Endodermal cell (in vitro differentiated cells): ENCODE measurements around the gene ABCC1. TPM values are rescaled to one million over a fixed set of nuclear protein-coding genes. Genes with fewer than 3 reads are reported as not detected.

Source experiments
- DNase-seq: peaks from one replicate; pipeline ENCODE4 v3.0.0-alpha.2; 2017
- H3K27ac ChIP-seq: 2 replicates; pipeline ENCODE4 v1.5.1; 2013; ENCODE audit warnings: mild to moderate bottlenecking, low read depth, low read length, moderate library complexity
- H3K27me3 ChIP-seq: 2 replicates; pipeline ENCODE4 v1.6.1; 2013; ENCODE audit warnings: mild to moderate bottlenecking, low read length, moderate library complexity; ENCODE audit not compliant: insufficient read depth, control insufficient read depth, poor library complexity, severe bottlenecking
- H3K36me3 ChIP-seq: 2 replicates; pipeline ENCODE4 v1.7.0; 2013; ENCODE audit warnings: mild to moderate bottlenecking, low read length, moderate library complexity; ENCODE audit not compliant: control insufficient read depth, insufficient read depth
- H3K4me1 ChIP-seq: one replicate; pipeline ENCODE4 v1.7.0; 2013; ENCODE audit warnings: low read length; ENCODE audit not compliant: control insufficient read depth, insufficient read depth
- H3K4me3 ChIP-seq: 2 replicates; pipeline ENCODE4 v1.5.1; 2013; ENCODE audit warnings: mild to moderate bottlenecking, low read length, moderate library complexity
- H3K9ac ChIP-seq: 2 replicates; pipeline ENCODE4 v1.6.1; 2013; ENCODE audit warnings: mild to moderate bottlenecking, low read length, moderate library complexity; ENCODE audit not compliant: poor library complexity, severe bottlenecking; ENCODE audit errors: extremely low read depth
- H3K9me3 ChIP-seq: 2 replicates; pipeline ENCODE4 v1.6.1; 2013; ENCODE audit warnings: mild to moderate bottlenecking, low read length, moderate library complexity; ENCODE audit not compliant: control insufficient read depth
- H3K27ac Mint-ChIP-seq: 2 replicates; pipeline ENCODE4 v1.8.0; 2020; ENCODE audit warnings: mixed read lengths
- H3K27me3 Mint-ChIP-seq: 2 replicates; pipeline ENCODE4 v1.8.0; 2021; ENCODE audit warnings: mild to moderate bottlenecking, mixed read lengths; ENCODE audit not compliant: insufficient read depth
- H3K36me3 Mint-ChIP-seq: 2 replicates; pipeline ENCODE4 v1.8.0; 2020; ENCODE audit warnings: low read depth, mixed read lengths
- H3K4me1 Mint-ChIP-seq: 2 replicates; pipeline ENCODE4 v1.8.0; 2020; ENCODE audit warnings: mixed read lengths
- H3K4me3 Mint-ChIP-seq: 2 replicates; pipeline ENCODE4 v1.8.0; 2020; ENCODE audit warnings: mild to moderate bottlenecking, moderate library complexity, mixed read lengths
- H3K9me3 Mint-ChIP-seq: 2 replicates; pipeline ENCODE4 v1.8.0; 2020; ENCODE audit warnings: mild to moderate bottlenecking, mixed read lengths
- CTCF ChIP-seq: fragments of 200-600 bp; sonication (generic); conservative IDR thresholded peaks from 2 replicates; pipeline ENCODE4 v1.5.0; 2021; ENCODE audit warnings: antibody characterized with exemption, mild to moderate bottlenecking
- WGBS, 2 experiments: methylation state at CpG; one replicate each; pipeline versions ENCODE4 v1.1.5 to v1.1.7; 2013; ENCODE audit warnings: missing lambda C conversion rate in 2 of 2, mixed read lengths in 1 of 2; ENCODE audit not compliant: insufficient coverage in 1 of 2, insufficient read length in 1 of 2; 5-methylcytosine and 5-hydroxymethylcytosine counted together
- total RNA-seq, 2 donors: library from RNA; stranded (reverse); fragmentation: NEBNext Ultra II Directional in 1 of 2; extraction: Animal tissue kit (Norgen Biotek cat#: 25700) in 1 of 2; gene quantifications; 2 replicates in 1 of 2; 3 replicates in 1 of 2; pipeline ENCODE4 v1.2.1, GENCODE V29; 2021

ABCC1 gene
- total RNA-seq, 2 donors from 2014 or later, result 47.1 to 51.2 TPM

GRCh38 chr16:16148755-16149154, 199.3 kb downstream of the ABCC1 start:
- Mint-ChIP-seq H3K27ac (peak overlapping the region; percentile 64), H3K36me3 (peaks cover 15% of the 10 kb centered on the region), H3K27me3 (no peaks in the 10 kb centered on the region), H3K9me3 (no peaks in the 10 kb centered on the region), H3K4me1 (no peaks in the 10 kb centered on the region), H3K4me3 (no peak overlapping the region)
- Histone ChIP-seq H3K4me3 (no peak overlapping the region), H3K36me3 (peaks cover 5% of the 10 kb centered on the region), H3K9ac (no peak overlapping the region), H3K9me3 (no peaks in the 10 kb centered on the region), H3K4me1 (no peaks in the 10 kb centered on the region), H3K27me3 (no peaks in the 10 kb centered on the region), H3K27ac (no peak overlapping the region)
- TF ChIP-seq CTCF, result no peak
- WGBS, 2 experiments, result 91 to 95% methylated on average over 7 to 9 of the region's 9 CpGs
- no peak for DNase-seq

- Mint-ChIP-seq H3K4me3 (no peak overlapping the region), H3K27me3 (no peaks in the 10 kb centered on the region), H3K27ac (no peak overlapping the region), H3K9me3 (no peaks in the 10 kb centered on the region), H3K4me1 (no peaks in the 10 kb centered on the region), H3K36me3 (peaks cover 8% of the 10 kb centered on the region)
- Histone ChIP-seq H3K4me3 (no peak overlapping the region), H3K9ac (no peak overlapping the region), H3K9me3 (no peaks in the 10 kb centered on the region), H3K27ac (no peak overlapping the region), H3K36me3 (no peaks in the 10 kb centered on the region), H3K4me1 (no peaks in the 10 kb centered on the region), H3K27me3 (no peaks in the 10 kb centered on the region)
- DNase-seq, result no peak
- 92% methylated on average over 10 of the region's 10 CpGs for WGBS, 2 experiments
- TF ChIP-seq CTCF, result no peak
Observed at GRCh38 chr16:16149710-16150116, 200.3 kb downstream of the ABCC1 start.

- DNase-seq, result peak; percentile 50
- no peaks in the 10 kb centered on the region for H3K27me3 ChIP-seq
- no peaks in the 10 kb centered on the region for H3K27me3 Mint-ChIP-seq
- H3K36me3 Mint-ChIP-seq, result peaks cover 8% of the 10 kb centered on the region
- no peaks in the 10 kb centered on the region for H3K36me3 ChIP-seq
- H3K4me1 ChIP-seq, result no peaks in the 10 kb centered on the region
- H3K4me3 ChIP-seq, result no peak overlapping the region
- H3K9me3 Mint-ChIP-seq, result no peaks in the 10 kb centered on the region
- TF ChIP-seq CTCF, result no peak
- H3K27ac ChIP-seq, result no peak overlapping the region
- no peaks in the 10 kb centered on the region for H3K4me1 Mint-ChIP-seq
- H3K9me3 ChIP-seq, result no peaks in the 10 kb centered on the region
- WGBS, 2 experiments, result 92 to 96% methylated on average over 18 to 28 of the region's 28 CpGs
- H3K27ac Mint-ChIP-seq, result no peak overlapping the region
- H3K9ac ChIP-seq, result no peak overlapping the region
- H3K4me3 Mint-ChIP-seq, result no peak overlapping the region
Observed at GRCh38 chr16:16150117-16150877, 200.9 kb downstream of the ABCC1 start.
